Mesendoderm (in vitro differentiated cells): Measurements from ENCODE around the gene HADH.
A peak's percentile ranks its signal among the peaks of the same experiment; 100 is the strongest.

ENCODE experiments used
- DNase-seq: peaks from one replicate; pipeline ENCODE4 v3.0.0; 2013
- H2AK5ac ChIP-seq: 2 replicates; pipeline ENCODE4 v1.6.1; 2013; ENCODE audit warnings: low read length, inconsistent platforms
- H2BK120ac ChIP-seq: 2 replicates; pipeline ENCODE4 v1.6.1; 2013; ENCODE audit warnings: low read depth, mild to moderate bottlenecking, low read length, moderate library complexity, mixed read lengths
- H2BK15ac ChIP-seq: replicated peaks from 2 replicates; pipeline ENCODE4 v1.6.1; 2013; ENCODE audit warnings: low read depth, mild to moderate bottlenecking, moderate library complexity
- H2BK5ac ChIP-seq: 2 replicates; pipeline ENCODE4 v1.6.1; 2013; ENCODE audit warnings: low read length, inconsistent platforms
- H3K18ac ChIP-seq: 2 replicates; pipeline ENCODE4 v1.6.1; 2013; ENCODE audit warnings: mild to moderate bottlenecking, low read length, mixed read lengths
- H3K23ac ChIP-seq: one replicate; pipeline ENCODE4 v1.6.1; 2013; ENCODE audit warnings: low read length
- H3K27ac ChIP-seq: 2 replicates; pipeline ENCODE4 v1.5.1; 2013; ENCODE audit warnings: low read depth, mild to moderate bottlenecking, inconsistent platforms, low read length, moderate library complexity
- H3K27me3 ChIP-seq: 2 replicates; pipeline ENCODE4 v1.6.1; 2013; ENCODE audit warnings: low read length, control low read depth, mild to moderate bottlenecking, inconsistent platforms; ENCODE audit not compliant: insufficient read depth, poor library complexity
- H3K36me3 ChIP-seq: 2 replicates; pipeline ENCODE4 v1.6.1; 2013; ENCODE audit warnings: low read length, inconsistent platforms; ENCODE audit not compliant: control insufficient read depth, insufficient read depth
- H3K4ac ChIP-seq: one replicate; pipeline ENCODE4 v1.6.1; 2013; ENCODE audit warnings: low read depth, mild to moderate bottlenecking, low read length, moderate library complexity
- H3K4me1 ChIP-seq: 2 replicates; pipeline ENCODE4 v1.6.1; 2013; ENCODE audit warnings: low read depth, low read length, inconsistent platforms; ENCODE audit not compliant: control insufficient read depth
- H3K4me2 ChIP-seq: 2 replicates; pipeline ENCODE4 v1.6.1; 2013; ENCODE audit warnings: low read length
- H3K4me3 ChIP-seq: 2 replicates; pipeline ENCODE4 v1.5.1; 2013; ENCODE audit warnings: mild to moderate bottlenecking, low read length
- H3K56ac ChIP-seq: one replicate; pipeline ENCODE4 v1.6.1; 2013; ENCODE audit warnings: low read length
- H3K79me1 ChIP-seq: 2 replicates; pipeline ENCODE4 v1.6.1; 2013; ENCODE audit warnings: low read length, inconsistent platforms
- H3K79me2 ChIP-seq: 2 replicates; pipeline ENCODE4 v1.6.1; 2013; ENCODE audit warnings: mild to moderate bottlenecking, low read length; ENCODE audit not compliant: control insufficient read depth, insufficient read depth
- H3K9ac ChIP-seq: 2 replicates; pipeline ENCODE4 v1.6.1; 2013; ENCODE audit warnings: low read length, inconsistent platforms
- H4K5ac ChIP-seq: one replicate; pipeline ENCODE4 v1.6.1; 2013; ENCODE audit warnings: low read length
- H4K8ac ChIP-seq: one replicate; pipeline ENCODE4 v1.6.1; 2013; ENCODE audit warnings: low read depth, mild to moderate bottlenecking, control low read depth, low read length, moderate library complexity
- WGBS: extraction: QIAGEN DNeasy Blood & Tissue Kit; methylation state at CpG from one replicate; pipeline ENCODE4 v1.1.7; 2013; ENCODE audit warnings: low lambda C conversion rate, missing lambda C conversion rate; ENCODE audit not compliant: insufficient coverage; ENCODE audit errors: extremely low coverage; 5-methylcytosine and 5-hydroxymethylcytosine counted together

Gene HADH

GRCh38 chr4:108035691-108036090 is 46.0 kb downstream of the HADH start:
- Histone ChIP-seq H2BK120ac (no peak overlapping the region), H3K4me1 (no peaks in the 10 kb centered on the region), H2BK5ac (no peak overlapping the region), H3K23ac (no peak overlapping the region), H4K5ac (no peak overlapping the region), H3K79me2 (no peaks in the 10 kb centered on the region), H4K8ac (no peak overlapping the region), H3K27ac (no peak overlapping the region), H3K4ac (no peak overlapping the region), H3K4me2 (no peak overlapping the region), H3K4me3 (no peak overlapping the region), H3K27me3 (no peaks in the 10 kb centered on the region), H2AK5ac (no peak overlapping the region), H3K36me3 (peaks cover 1% of the 10 kb centered on the region), H3K18ac (no peak overlapping the region), H3K79me1 (no peaks in the 10 kb centered on the region), H3K56ac (no peak overlapping the region), H2BK15ac (no peak overlapping the region), H3K9ac (no peak overlapping the region)
- no CpG with 5 or more reads among the region's 6 CpGs for WGBS
- no peak for DNase-seq

GRCh38 chr4:108036213-108036612 is 46.5 kb downstream of the HADH start:
- no peaks in the 10 kb centered on the region for H3K4me1 ChIP-seq
- H2BK120ac ChIP-seq, result no peak overlapping the region
- no peak overlapping the region for H3K9ac ChIP-seq
- no peak overlapping the region for H2BK15ac ChIP-seq
- H3K23ac ChIP-seq, result no peak overlapping the region
- peaks cover 1% of the 10 kb centered on the region for H3K36me3 ChIP-seq
- no peaks in the 10 kb centered on the region for H3K27me3 ChIP-seq
- no peak for DNase-seq
- WGBS, result no CpG with 5 or more reads among the region's 7 CpGs
- no peak overlapping the region for H3K56ac ChIP-seq
- H3K4me2 ChIP-seq, result no peak overlapping the region
- H3K4ac ChIP-seq, result no peak overlapping the region
- no peaks in the 10 kb centered on the region for H3K79me2 ChIP-seq
- H4K5ac ChIP-seq, result no peak overlapping the region
- H3K79me1 ChIP-seq, result no peaks in the 10 kb centered on the region
- no peak overlapping the region for H4K8ac ChIP-seq
- no peak overlapping the region for H3K4me3 ChIP-seq
- no peak overlapping the region for H3K18ac ChIP-seq
- no peak overlapping the region for H3K27ac ChIP-seq
- H2BK5ac ChIP-seq, result no peak overlapping the region
- no peak overlapping the region for H2AK5ac ChIP-seq

GRCh38 chr4:108037884-108038283 is 48.2 kb downstream of the HADH start:
- Histone ChIP-seq H3K27me3 (no peaks in the 10 kb centered on the region), H3K56ac (no peak overlapping the region), H2BK5ac (no peak overlapping the region), H3K27ac (no peak overlapping the region), H2BK15ac (no peak overlapping the region), H4K8ac (no peak overlapping the region), H2BK120ac (no peak overlapping the region), H3K36me3 (peaks cover 1% of the 10 kb centered on the region), H3K18ac (no peak overlapping the region), H3K9ac (no peak overlapping the region), H2AK5ac (no peak overlapping the region), H3K4me3 (no peak overlapping the region), H3K79me2 (no peaks in the 10 kb centered on the region), H3K4me2 (no peak overlapping the region), H3K79me1 (no peaks in the 10 kb centered on the region), H4K5ac (no peak overlapping the region), H3K4me1 (no peaks in the 10 kb centered on the region), H3K23ac (no peak overlapping the region), H3K4ac (no peak overlapping the region)
- WGBS, result no CpG with 5 or more reads among the region's 2 CpGs
- DNase-seq, result no peak

- WGBS, result no CpG with 5 or more reads among the region's 3 CpGs
- H3K27ac ChIP-seq, result no peak overlapping the region
- H3K79me1 ChIP-seq, result no peaks in the 10 kb centered on the region
- no peak overlapping the region for H3K4me3 ChIP-seq
- no peaks in the 10 kb centered on the region for H3K79me2 ChIP-seq
- H2BK5ac ChIP-seq, result no peak overlapping the region
- H3K9ac ChIP-seq, result no peak overlapping the region
- H3K18ac ChIP-seq, result no peak overlapping the region
- H3K23ac ChIP-seq, result no peak overlapping the region
- no peaks in the 10 kb centered on the region for H3K27me3 ChIP-seq
- no peak overlapping the region for H2AK5ac ChIP-seq
- no peak overlapping the region for H2BK120ac ChIP-seq
- no peak overlapping the region for H4K5ac ChIP-seq
- no peak overlapping the region for H3K4ac ChIP-seq
- no peak overlapping the region for H3K56ac ChIP-seq
- no peak for DNase-seq
- H4K8ac ChIP-seq, result no peak overlapping the region
- H2BK15ac ChIP-seq, result no peak overlapping the region
- no peaks in the 10 kb centered on the region for H3K4me1 ChIP-seq
- no peaks in the 10 kb centered on the region for H3K36me3 ChIP-seq
- H3K4me2 ChIP-seq, result no peak overlapping the region
Measured at GRCh38 chr4:108042927-108043326, 53.2 kb downstream of the HADH start.

GRCh38 chr4:108043526-108043925 is 53.8 kb downstream of the HADH start:
- Histone ChIP-seq H2BK5ac (no peak overlapping the region), H3K79me1 (no peaks in the 10 kb centered on the region), H3K4me3 (no peak overlapping the region), H2BK15ac (no peak overlapping the region), H2BK120ac (no peak overlapping the region), H3K4me1 (no peaks in the 10 kb centered on the region), H4K5ac (no peak overlapping the region), H3K56ac (no peak overlapping the region), H3K9ac (no peak overlapping the region), H3K36me3 (no peaks in the 10 kb centered on the region), H3K4ac (no peak overlapping the region), H3K4me2 (no peak overlapping the region), H3K18ac (no peak overlapping the region), H3K27me3 (no peaks in the 10 kb centered on the region), H3K79me2 (no peaks in the 10 kb centered on the region), H4K8ac (no peak overlapping the region), H2AK5ac (no peak overlapping the region), H3K23ac (no peak overlapping the region), H3K27ac (no peak overlapping the region)
- peak; percentile 18 for DNase-seq
- no CpG with 5 or more reads among the region's 5 CpGs for WGBS

- Histone ChIP-seq H3K4me2 (no peak overlapping the region), H3K4me3 (no peak overlapping the region), H3K27me3 (no peaks in the 10 kb centered on the region), H3K18ac (no peak overlapping the region), H3K56ac (no peak overlapping the region), H3K79me1 (no peaks in the 10 kb centered on the region), H3K9ac (no peak overlapping the region), H2BK120ac (no peak overlapping the region), H2AK5ac (no peak overlapping the region), H3K23ac (no peak overlapping the region), H4K5ac (no peak overlapping the region), H3K27ac (no peak overlapping the region), H3K4ac (no peak overlapping the region), H2BK5ac (no peak overlapping the region), H3K79me2 (no peaks in the 10 kb centered on the region), H3K36me3 (no peaks in the 10 kb centered on the region), H4K8ac (no peak overlapping the region), H3K4me1 (no peaks in the 10 kb centered on the region), H2BK15ac (no peak overlapping the region)
- no CpG with 5 or more reads among the region's 9 CpGs for WGBS
- no peak for DNase-seq
Measured at GRCh38 chr4:108044951-108045686, 55.4 kb downstream of the HADH start.
